Esophagus muscularis mucosa (tissue), 4 donors: Measurements from ENCODE around the gene ZNF213.

Experiments
- EP300 ChIP-seq: sonication (generic); formaldehyde crosslinking; IDR thresholded peaks from one replicate; pipeline ENCODE4 v1.6.1; 2017; ENCODE audit warnings: antibody characterized with exemption
- POLR2A ChIP-seq: fragments of 450-650 bp; IDR thresholded peaks from one replicate; pipeline ENCODE4 v1.6.1; 2017; ENCODE audit warnings: antibody characterized with exemption, moderate library complexity, mild to moderate bottlenecking, low read depth
- TF ChIP-seq, protein P1 (sequence below), 3 experiments: fragments of 200-600 bp in 2 of 3; fragments of 450-650 bp in 1 of 3; sonication (generic) in 2 of 3; IDR thresholded peaks; one replicate each; pipeline ENCODE4 v1.5.1; 2017 to 2019; ENCODE audit warnings: antibody characterized with exemption in 3 of 3, mild to moderate bottlenecking in 2 of 3, moderate library complexity in 1 of 3

DNA sequence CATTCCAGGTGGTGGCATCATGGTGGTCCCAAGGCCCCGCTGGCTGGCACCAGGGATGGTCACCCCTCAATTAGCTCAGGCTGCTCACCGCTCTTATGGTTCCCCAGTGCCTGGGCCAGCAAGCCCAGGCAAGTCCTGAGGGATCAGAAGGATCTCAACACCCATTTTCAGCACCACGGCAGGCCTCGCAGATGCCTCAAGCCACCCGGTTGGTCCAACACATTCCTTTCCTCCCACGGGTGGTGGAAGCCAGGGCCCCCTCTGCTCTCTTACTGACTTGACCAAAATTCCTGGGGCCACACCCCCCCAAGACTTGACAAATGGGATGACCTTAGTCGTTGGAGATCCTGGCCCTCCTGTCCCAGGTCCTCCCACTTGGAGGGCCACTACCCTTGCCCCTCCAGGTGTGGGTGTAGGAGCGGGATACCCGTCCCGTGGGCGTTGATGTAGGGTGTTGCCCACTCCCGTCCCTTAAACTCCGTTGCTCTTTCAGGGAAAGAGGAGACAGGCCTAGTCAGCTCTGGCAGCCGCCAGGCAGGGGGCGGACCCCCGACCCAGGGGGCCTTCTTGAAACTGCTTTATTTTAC lies 16.5 kb upstream of the ZNF213 start:
- TF ChIP-seq, protein P1, sequence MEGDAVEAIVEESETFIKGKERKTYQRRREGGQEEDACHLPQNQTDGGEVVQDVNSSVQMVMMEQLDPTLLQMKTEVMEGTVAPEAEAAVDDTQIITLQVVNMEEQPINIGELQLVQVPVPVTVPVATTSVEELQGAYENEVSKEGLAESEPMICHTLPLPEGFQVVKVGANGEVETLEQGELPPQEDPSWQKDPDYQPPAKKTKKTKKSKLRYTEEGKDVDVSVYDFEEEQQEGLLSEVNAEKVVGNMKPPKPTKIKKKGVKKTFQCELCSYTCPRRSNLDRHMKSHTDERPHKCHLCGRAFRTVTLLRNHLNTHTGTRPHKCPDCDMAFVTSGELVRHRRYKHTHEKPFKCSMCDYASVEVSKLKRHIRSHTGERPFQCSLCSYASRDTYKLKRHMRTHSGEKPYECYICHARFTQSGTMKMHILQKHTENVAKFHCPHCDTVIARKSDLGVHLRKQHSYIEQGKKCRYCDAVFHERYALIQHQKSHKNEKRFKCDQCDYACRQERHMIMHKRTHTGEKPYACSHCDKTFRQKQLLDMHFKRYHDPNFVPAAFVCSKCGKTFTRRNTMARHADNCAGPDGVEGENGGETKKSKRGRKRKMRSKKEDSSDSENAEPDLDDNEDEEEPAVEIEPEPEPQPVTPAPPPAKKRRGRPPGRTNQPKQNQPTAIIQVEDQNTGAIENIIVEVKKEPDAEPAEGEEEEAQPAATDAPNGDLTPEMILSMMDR (IDR thresholded peaks at IDR 0.05) = no peak
- TF ChIP-seq POLR2A (no peak), EP300 (no peak)
